SK-N-MC (cell line): ENCODE results near the gene LRRC9.

Experiments used
- EZH2 ChIP-seq: fragments of 200-600 bp; sonication (generic); IDR thresholded peaks from one replicate; pipeline ENCODE4 v1.6.1; 2017; ENCODE audit warnings: antibody characterized with exemption
- POLR2AphosphoS5 ChIP-seq: IDR thresholded peaks from 2 replicates; pipeline ENCODE4 v1.6.1; 2012; ENCODE audit warnings: mild to moderate bottlenecking, low read depth, low read length, borderline replicate concordance

DNA sequence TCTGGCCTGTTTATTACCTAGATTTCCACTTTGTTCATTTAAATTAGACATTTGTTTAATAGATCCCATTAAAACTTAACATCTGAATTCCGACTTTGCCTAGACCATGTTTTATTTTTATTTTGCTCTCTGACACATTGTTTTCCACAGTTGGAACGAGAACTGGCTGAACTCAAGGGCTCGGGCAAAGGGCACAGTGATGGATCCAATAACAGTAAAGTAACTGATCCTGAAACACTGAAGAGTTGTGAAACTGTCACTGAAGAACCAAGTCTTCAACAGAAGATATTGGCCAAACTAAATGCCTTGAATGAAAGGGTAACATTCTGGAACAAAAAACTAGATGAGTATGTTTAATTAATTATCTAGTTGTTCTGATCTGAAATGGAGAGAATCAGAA, 39.7 kb downstream of the LRRC9 start:
- no peak for TF ChIP-seq POLR2AphosphoS5
- TF ChIP-seq EZH2 = no peak
